ENCODE measurements around the gene RASGRP1.

DNA sequence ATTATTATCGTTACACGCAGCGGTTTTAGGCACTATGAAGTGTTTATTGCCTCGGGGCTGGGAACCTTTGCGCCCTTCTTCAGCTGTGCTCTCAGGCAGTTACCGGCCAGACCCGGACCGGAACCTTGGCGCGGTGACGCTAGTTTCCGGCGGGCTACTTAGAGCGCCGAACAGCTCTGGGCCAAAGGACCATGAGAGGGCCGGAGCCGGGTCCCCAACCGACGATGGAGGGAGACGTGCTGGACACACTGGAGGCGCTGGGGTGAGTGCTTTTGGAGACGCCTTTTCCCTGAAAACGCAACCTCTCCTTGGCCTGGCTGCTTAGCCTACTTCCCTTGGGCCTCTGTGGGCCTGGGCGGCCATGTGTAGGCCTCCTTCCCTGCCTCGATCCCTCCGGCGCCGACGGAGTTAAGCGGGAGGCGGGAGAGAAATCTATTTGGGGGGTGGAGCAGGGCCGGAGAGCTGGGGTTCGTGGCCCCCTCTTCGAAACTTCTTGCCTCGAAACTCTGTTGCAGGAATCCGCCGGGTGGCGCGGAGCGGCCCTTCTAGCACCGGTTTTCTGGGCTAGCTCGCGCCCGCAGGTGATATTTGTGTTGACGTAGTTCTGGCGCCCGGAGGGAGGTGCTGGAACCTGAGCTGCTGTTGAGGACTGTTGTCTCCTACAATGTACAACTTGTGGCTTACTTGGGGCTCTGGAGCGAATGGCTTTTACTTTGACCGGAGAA, 110.5 kb downstream of the RASGRP1 start, which contains the start of gene FAM98B:
- TF ChIP-seq YY1 (IDR thresholded peaks at IDR 0.05; ENCODE audit: extremely low read depth, insufficient replicate concordance, low read depth, low read length) (peak; percentile 84), ELF1 (IDR thresholded peaks at IDR 0.05; ENCODE audit: borderline replicate concordance, low read depth) (no peak; the same call in 1 of the 2 replicates), CEBPB (IDR thresholded peaks at IDR 0.05; ENCODE audit: low read depth) (no peak)

Measured in HCT116 (cell line).